HG03139 (cell line): ENCODE measurements around the gene SIPA1L3.

ENCODE experiments used
- ATAC-seq: cut with Tn5 transposase; IDR thresholded peaks from one replicate; pipeline ENCODE4 v1.9.1; 2021; ENCODE audit not compliant: unreplicated experiment

The SIPA1L3 gene

GRCh38 chr19:37995346-37995745 is 88.3 kb downstream of the SIPA1L3 start:
- ATAC-seq = no peak

GRCh38 chr19:37997911-37998344 is 90.9 kb downstream of the SIPA1L3 start:
- no peak for ATAC-seq

- no peak for ATAC-seq
These were observed 91.8 kb downstream of the SIPA1L3 start for GRCh38 chr19:37998801-37999308.

GRCh38 chr19:37999309-38000213 is 92.6 kb downstream of the SIPA1L3 start:
- ATAC-seq = no peak

- no peak for ATAC-seq
These were observed 94.3 kb downstream of the SIPA1L3 start for GRCh38 chr19:38001158-38001781.

- no peak for ATAC-seq
These were observed 96.6 kb downstream of the SIPA1L3 start for GRCh38 chr19:38003438-38004185.

- ATAC-seq = peak; percentile 12
These were observed 97.1 kb downstream of the SIPA1L3 start for GRCh38 chr19:38004186-38004520.

- peak; percentile 50 for ATAC-seq
These were observed 97.7 kb downstream of the SIPA1L3 start for GRCh38 chr19:38004521-38005223.

GRCh38 chr19:38005224-38005614 is 98.2 kb downstream of the SIPA1L3 start:
- ATAC-seq = no peak

- no peak for ATAC-seq
These were observed 99.5 kb downstream of the SIPA1L3 start for GRCh38 chr19:38006361-38007045.

- no peak for ATAC-seq
These were observed 102.7 kb downstream of the SIPA1L3 start for GRCh38 chr19:38009650-38010242.

GRCh38 chr19:38011426-38011825 is 104.4 kb downstream of the SIPA1L3 start:
- no peak for ATAC-seq

GRCh38 chr19:38012290-38012689 is 105.3 kb downstream of the SIPA1L3 start:
- ATAC-seq = no peak

GRCh38 chr19:38012944-38013343 is 105.9 kb downstream of the SIPA1L3 start:
- no peak for ATAC-seq

GRCh38 chr19:38013913-38014580 is 107.0 kb downstream of the SIPA1L3 start:
- no peak for ATAC-seq

- ATAC-seq = no peak
These were observed 108.2 kb downstream of the SIPA1L3 start for GRCh38 chr19:38015216-38015615.

- ATAC-seq = no peak
These were observed 108.8 kb downstream of the SIPA1L3 start for GRCh38 chr19:38015761-38016160.

- no peak for ATAC-seq
These were observed 110.6 kb downstream of the SIPA1L3 start for GRCh38 chr19:38017401-38018151.
